Inferior parietal cortex (tissue), 1 donor: ENCODE data around the gene PLEKHG2.

Experiments
- DNase-seq: peaks from one replicate; pipeline ENCODE4 v3.0.0-alpha.2; 2016; ENCODE audit errors: extremely low spot score

Gene PLEKHG2

GRCh38 chr19:39406656-39407409 is 5.6 kb upstream of the PLEKHG2 start, which contains the start of gene ZFP36:
ZFP36 (plus strand) TSS chr19:39406847; CDS start chr19:39406905, 58 bp downstream.
- peak; percentile 53 for DNase-seq

- DNase-seq = no peak
Measured at GRCh38 chr19:39407410-39407659, 5.1 kb upstream of the PLEKHG2 start.

DNA sequence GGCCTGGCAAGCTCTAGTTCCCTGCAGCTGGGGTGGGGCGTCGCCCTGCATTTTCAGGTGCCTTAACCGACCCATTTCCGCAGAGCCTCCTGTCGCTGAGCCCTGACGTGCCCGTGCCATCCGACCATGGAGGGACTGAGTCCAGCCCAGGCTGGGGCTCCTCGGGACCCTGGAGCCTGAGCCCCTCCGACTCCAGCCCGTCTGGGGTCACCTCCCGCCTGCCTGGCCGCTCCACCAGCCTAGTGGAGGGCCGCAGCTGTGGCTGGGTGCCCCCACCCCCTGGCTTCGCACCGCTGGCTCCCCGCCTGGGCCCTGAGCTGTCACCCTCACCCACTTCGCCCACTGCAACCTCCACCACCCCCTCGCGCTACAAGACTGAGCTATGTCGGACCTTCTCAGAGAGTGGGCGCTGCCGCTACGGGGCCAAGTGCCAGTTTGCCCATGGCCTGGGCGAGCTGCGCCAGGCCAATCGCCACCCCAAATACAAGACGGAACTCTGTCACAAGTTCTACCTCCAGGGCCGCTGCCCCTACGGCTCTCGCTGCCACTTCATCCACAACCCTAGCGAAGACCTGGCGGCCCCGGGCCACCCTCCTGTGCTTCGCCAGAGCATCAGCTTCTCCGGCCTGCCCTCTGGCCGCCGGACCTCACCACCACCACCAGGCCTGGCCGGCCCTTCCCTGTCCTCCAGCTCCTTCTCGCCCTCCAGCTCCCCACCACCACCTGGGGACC is 4.6 kb upstream of the PLEKHG2 start:
- DNase-seq = no peak

DNA sequence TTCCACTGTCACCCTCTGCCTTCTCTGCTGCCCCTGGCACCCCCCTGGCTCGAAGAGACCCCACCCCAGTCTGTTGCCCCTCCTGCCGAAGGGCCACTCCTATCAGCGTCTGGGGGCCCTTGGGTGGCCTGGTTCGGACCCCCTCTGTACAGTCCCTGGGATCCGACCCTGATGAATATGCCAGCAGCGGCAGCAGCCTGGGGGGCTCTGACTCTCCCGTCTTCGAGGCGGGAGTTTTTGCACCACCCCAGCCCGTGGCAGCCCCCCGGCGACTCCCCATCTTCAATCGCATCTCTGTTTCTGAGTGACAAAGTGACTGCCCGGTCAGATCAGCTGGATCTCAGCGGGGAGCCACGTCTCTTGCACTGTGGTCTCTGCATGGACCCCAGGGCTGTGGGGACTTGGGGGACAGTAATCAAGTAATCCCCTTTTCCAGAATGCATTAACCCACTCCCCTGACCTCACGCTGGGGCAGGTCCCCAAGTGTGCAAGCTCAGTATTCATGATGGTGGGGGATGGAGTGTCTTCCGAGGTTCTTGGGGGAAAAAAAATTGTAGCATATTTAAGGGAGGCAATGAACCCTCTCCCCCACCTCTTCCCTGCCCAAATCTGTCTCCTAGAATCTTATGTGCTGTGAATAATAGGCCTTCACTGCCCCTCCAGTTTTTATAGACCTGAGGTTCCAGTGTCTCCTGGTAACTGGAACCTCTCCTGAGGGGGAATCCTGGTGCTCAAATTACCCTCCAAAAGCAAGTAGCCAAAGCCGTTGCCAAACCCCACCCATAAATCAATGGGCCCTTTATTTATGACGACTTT is 3.9 kb upstream of the PLEKHG2 start:
- no peak for DNase-seq

- no peak for DNase-seq
Measured at GRCh38 chr19:39409208-39410016, 3.1 kb upstream of the PLEKHG2 start.

GRCh38 chr19:39410017-39410830 is 2.2 kb upstream of the PLEKHG2 start:
- DNase-seq = no peak

- DNase-seq = no peak
Measured at GRCh38 chr19:39410831-39411080, 1.7 kb upstream of the PLEKHG2 start.

GRCh38 chr19:39411081-39411831 is 1.2 kb upstream of the PLEKHG2 start:
- DNase-seq = no peak

GRCh38 chr19:39411832-39412099 is 703 bp upstream of the PLEKHG2 start:
- DNase-seq = peak; percentile 91

- no peak for DNase-seq
Measured at GRCh38 chr19:39412867-39413271, 400 bp downstream of the PLEKHG2 start.

DNA sequence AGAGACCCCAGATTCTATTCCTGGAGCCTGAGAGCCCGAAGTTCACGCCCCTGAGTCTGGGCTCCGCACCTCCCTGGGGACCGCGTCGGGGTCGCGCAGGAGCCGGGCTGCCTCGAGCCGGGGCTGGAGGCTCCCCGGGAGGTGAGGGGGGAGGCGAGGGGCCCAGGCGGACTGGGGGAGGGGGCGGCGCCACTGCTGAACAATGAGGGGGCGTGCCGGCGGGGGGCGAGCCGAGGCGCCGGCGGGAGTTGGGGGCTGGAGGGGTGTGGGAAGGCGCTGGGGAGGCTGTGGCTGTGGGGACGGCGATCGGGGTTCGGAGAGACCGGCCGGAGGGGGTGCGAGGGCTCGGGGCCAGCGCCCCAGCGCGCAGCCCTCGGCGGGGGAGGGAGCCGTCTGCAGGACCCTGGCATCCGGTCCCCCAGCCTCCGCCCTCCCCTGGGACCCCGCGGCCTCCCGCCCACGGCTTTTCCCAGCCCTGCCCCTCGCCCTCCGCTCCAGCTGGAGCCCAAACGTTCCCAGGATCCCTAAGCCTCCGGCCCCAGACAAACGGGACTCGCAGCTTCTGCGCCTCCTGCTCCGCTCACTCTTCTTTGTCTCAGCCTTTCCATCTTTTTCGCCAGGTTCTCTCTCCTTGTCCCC is 922 bp downstream of the PLEKHG2 start:
- DNase-seq = no peak

GRCh38 chr19:39413911-39414608 is 1.6 kb downstream of the PLEKHG2 start:
- no peak for DNase-seq

- DNase-seq = no peak
Measured at GRCh38 chr19:39415111-39416046, 2.9 kb downstream of the PLEKHG2 start.

GRCh38 chr19:39416152-39417120 is 4.0 kb downstream of the PLEKHG2 start:
- DNase-seq = no peak

- DNase-seq = no peak
Measured at GRCh38 chr19:39417463-39418181, 5.2 kb downstream of the PLEKHG2 start.

DNA sequence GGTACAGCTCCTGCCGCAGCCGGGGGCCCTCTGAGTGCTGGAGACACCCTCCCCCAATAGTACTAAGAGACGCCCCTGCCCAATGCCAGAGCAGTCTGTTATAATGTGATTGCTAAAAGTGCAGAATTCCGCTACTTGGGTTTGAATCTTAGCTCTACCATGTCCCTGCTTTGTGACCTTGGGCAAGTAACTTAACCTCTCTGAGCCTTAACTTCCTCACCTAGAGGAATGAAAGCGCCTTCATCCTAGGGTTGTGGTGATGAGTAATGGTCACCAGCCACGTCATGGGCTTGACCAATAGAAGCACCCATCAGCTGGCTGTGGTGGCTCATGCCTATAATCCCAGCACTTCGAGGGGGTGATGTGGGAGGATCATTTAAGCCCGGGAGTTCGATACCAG is 6.5 kb downstream of the PLEKHG2 start:
- no peak for DNase-seq

DNA sequence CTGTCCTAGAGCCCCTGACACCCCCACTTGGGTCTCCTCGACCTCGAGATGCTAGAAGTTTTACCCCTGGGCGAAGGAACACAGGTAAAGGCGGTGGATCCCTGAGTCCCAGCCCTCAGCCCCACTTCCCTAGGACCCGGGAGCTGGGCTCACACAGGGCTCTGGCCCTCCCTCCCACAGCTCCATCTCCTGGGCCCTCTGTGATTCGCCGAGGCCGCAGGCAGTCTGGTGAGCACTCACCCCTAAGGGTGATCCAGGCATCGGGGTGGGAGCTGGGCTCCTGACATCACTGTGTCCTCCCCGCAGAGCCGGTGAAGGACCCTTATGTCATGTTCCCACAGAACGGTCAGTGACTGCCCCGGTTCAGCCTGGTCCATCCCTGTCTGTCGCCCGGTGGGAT is 8.3 kb downstream of the PLEKHG2 start:
- no peak for DNase-seq
